Nephron progenitor cell (in vitro differentiated cells): Measurements from ENCODE around the gene FBXO21.

Experiments
- DNase-seq: peaks from one replicate; pipeline ENCODE4 v3.0.0; 2021
- H3K27ac Mint-ChIP-seq: 2 replicates; pipeline ENCODE4 v1.8.0; 2021; ENCODE audit warnings: mild to moderate bottlenecking, moderate library complexity, mixed read lengths
- H3K27me3 Mint-ChIP-seq: 2 replicates; pipeline ENCODE4 v1.8.0; 2021; ENCODE audit warnings: mild to moderate bottlenecking, low read depth, mixed read lengths; ENCODE audit not compliant: poor library complexity
- H3K36me3 Mint-ChIP-seq: 2 replicates; pipeline ENCODE4 v1.8.0; 2021; ENCODE audit warnings: low read depth, mixed read lengths
- H3K4me1 Mint-ChIP-seq: 2 replicates; pipeline ENCODE4 v1.8.0; 2021; ENCODE audit warnings: mixed read lengths
- H3K4me3 Mint-ChIP-seq: 2 replicates; pipeline ENCODE4 v1.8.0; 2021; ENCODE audit warnings: mild to moderate bottlenecking, moderate library complexity, mixed read lengths
- H3K9me3 Mint-ChIP-seq: 2 replicates; pipeline ENCODE4 v1.8.0; 2021; ENCODE audit warnings: mild to moderate bottlenecking, moderate library complexity, mixed read lengths
- TF ChIP-seq, protein P1 (sequence below): fragments of 200-600 bp; sonication (generic); IDR thresholded peaks from 2 replicates; pipeline ENCODE4 v1.5.0; 2021; ENCODE audit warnings: antibody characterized with exemption

FBXO21 gene

DNA sequence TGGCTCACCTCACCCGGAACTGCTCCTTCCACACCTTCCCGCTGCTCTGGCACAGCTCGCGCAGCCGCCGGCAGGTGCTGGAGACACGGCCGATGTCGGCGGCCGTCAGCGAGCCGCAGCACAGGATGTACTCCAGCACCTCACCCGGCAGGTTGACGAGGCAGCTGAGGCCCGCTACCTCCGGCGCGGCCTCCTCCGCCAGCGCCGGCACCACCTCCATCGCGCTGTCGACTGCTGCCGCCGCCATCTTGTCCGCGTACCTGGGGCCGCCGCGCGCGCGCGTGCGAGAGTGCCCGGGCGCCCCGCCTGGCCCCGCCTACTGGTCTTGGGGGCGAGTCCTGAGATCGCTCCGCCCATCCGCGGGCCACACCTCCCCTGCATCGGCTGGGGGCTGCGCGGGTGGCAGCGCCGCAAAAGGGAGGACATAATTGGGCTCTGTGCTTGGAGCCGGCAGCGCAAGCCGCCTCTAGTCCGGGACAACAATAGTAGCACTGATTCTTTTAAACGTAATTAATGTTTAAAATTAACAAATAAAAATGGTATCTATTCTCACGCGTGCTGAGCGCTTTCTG lies at the start of gene FBXO21:
Gene FBXO21, minus strand, starts transcription at position 261 of the 572 bp plus-strand sequence. Its CDS starts 14 bp downstream, at position 247.
- peaks cover 23% of the 10 kb centered on the region for H3K36me3 Mint-ChIP-seq
- TF ChIP-seq, protein P1, sequence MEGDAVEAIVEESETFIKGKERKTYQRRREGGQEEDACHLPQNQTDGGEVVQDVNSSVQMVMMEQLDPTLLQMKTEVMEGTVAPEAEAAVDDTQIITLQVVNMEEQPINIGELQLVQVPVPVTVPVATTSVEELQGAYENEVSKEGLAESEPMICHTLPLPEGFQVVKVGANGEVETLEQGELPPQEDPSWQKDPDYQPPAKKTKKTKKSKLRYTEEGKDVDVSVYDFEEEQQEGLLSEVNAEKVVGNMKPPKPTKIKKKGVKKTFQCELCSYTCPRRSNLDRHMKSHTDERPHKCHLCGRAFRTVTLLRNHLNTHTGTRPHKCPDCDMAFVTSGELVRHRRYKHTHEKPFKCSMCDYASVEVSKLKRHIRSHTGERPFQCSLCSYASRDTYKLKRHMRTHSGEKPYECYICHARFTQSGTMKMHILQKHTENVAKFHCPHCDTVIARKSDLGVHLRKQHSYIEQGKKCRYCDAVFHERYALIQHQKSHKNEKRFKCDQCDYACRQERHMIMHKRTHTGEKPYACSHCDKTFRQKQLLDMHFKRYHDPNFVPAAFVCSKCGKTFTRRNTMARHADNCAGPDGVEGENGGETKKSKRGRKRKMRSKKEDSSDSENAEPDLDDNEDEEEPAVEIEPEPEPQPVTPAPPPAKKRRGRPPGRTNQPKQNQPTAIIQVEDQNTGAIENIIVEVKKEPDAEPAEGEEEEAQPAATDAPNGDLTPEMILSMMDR = no peak
- peak within 1 kb of the TSS; percentile 93 for H3K27ac Mint-ChIP-seq
- H3K4me3 Mint-ChIP-seq = peak within 1 kb of the TSS; percentile 94
- peak; percentile 96 for DNase-seq
- peaks cover 7% of the 10 kb centered on the region for H3K9me3 Mint-ChIP-seq
- H3K27me3 Mint-ChIP-seq = peaks cover 22% of the 10 kb centered on the region
- peaks cover 30% of the 10 kb centered on the region for H3K4me1 Mint-ChIP-seq

- H3K9me3 Mint-ChIP-seq = no peaks in the 10 kb centered on the region
- peaks cover 5% of the 10 kb centered on the region for H3K4me1 Mint-ChIP-seq
- peaks cover 24% of the 10 kb centered on the region for H3K27me3 Mint-ChIP-seq
- no peak overlapping the region for H3K4me3 Mint-ChIP-seq
- H3K36me3 Mint-ChIP-seq = no peaks in the 10 kb centered on the region
- H3K27ac Mint-ChIP-seq = no peak overlapping the region
- DNase-seq = peak; percentile 99
- TF ChIP-seq, protein P1 = peak; percentile 96
Observed at GRCh38 chr12:117236456-117237001, 46.3 kb upstream of the FBXO21 start.

GRCh38 chr12:117235261-117235660 lies 45.0 kb upstream of the FBXO21 start:
- H3K27me3 Mint-ChIP-seq = peaks cover 19% of the 10 kb centered on the region
- peaks cover 5% of the 10 kb centered on the region for H3K4me1 Mint-ChIP-seq
- DNase-seq = no peak
- no peaks in the 10 kb centered on the region for H3K9me3 Mint-ChIP-seq
- no peak overlapping the region for H3K4me3 Mint-ChIP-seq
- no peak overlapping the region for H3K27ac Mint-ChIP-seq
- TF ChIP-seq, protein P1 = no peak
- no peaks in the 10 kb centered on the region for H3K36me3 Mint-ChIP-seq

DNA sequence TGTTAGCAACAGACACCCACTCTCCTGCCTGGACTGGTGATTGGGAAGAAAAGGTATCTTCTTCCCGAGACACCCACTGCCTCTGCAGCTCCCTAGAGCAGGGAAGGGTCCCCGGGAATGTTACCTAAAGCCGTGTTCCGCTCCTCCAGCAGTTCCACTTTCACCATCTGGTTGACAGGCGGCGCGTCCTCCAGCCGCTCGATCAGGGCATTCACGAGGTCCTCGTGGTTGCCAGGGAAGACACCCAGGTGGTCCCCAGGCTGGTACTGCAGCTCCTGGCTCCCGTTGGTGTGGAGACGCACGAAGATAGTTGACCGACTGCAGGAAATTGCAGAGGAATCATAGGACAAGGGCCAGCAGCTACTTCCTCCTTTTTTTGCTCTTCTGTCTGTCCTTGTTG lies 44.2 kb upstream of the FBXO21 start:
- peaks cover 19% of the 10 kb centered on the region for H3K27me3 Mint-ChIP-seq
- no peak overlapping the region for H3K27ac Mint-ChIP-seq
- H3K9me3 Mint-ChIP-seq = no peaks in the 10 kb centered on the region
- H3K4me3 Mint-ChIP-seq = no peak overlapping the region
- no peaks in the 10 kb centered on the region for H3K36me3 Mint-ChIP-seq
- TF ChIP-seq, protein P1 = no peak
- H3K4me1 Mint-ChIP-seq = peaks cover 5% of the 10 kb centered on the region
- no peak for DNase-seq

DNA sequence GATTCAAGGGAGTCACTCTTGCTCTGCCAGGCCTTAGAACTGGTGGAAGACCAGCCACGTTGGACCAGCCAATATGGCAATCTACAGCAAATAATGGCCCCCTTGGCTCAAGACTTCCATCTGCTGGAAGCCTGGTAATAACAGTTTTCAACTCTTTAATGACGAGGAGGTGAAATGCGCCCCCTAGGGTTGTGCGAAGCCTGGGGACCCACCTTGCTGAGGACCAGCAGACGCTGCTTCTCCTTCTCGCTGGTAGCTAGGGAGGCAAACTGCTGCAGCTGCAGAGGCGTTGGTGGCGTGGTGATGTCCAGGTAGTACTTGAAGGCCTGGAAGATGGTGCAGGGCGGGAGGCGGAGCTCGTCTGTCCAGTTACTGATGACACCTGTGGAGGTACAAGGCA lies 41.5 kb upstream of the FBXO21 start:
- Mint-ChIP-seq H3K4me1 (peaks cover 5% of the 10 kb centered on the region), H3K36me3 (no peaks in the 10 kb centered on the region), H3K4me3 (no peak overlapping the region), H3K9me3 (no peaks in the 10 kb centered on the region), H3K27me3 (peaks cover 34% of the 10 kb centered on the region), H3K27ac (no peak overlapping the region)
- no peak for DNase-seq
- TF ChIP-seq, protein P1 = no peak

DNA sequence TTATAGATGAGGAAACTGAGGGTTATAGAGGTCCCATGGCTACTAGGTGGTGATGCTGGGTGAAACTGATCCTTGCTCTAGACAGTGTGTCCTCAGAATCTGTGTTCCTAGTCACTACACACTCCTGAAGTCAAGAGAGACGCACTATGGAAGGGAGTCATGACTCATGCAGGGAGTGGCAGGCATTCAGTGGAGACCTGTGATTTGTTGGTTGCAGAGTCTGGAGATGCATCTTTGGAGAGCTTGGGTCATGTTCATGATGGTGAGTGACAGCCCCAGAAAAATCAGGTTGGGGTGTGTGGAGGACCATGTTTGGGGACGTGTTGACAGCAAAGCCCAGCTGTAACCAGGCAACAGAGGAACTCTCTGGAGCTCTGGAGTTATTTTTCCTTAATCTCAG lies 38.0 kb upstream of the FBXO21 start:
- peaks cover 35% of the 10 kb centered on the region for H3K27me3 Mint-ChIP-seq
- H3K4me1 Mint-ChIP-seq = no peaks in the 10 kb centered on the region
- DNase-seq = no peak
- no peaks in the 10 kb centered on the region for H3K36me3 Mint-ChIP-seq
- H3K9me3 Mint-ChIP-seq = no peaks in the 10 kb centered on the region
- no peak overlapping the region for H3K4me3 Mint-ChIP-seq
- TF ChIP-seq, protein P1 = no peak
- H3K27ac Mint-ChIP-seq = no peak overlapping the region
